Activated B cell treated with CpG ODN at 0.5 μM for 24 hours (primary cell): ENCODE results near the gene ANO9. TPM values are rescaled to one million over a fixed set of nuclear protein-coding genes. Genes with fewer than 3 reads are reported as not detected.
A peak's percentile ranks its signal among the peaks of the same experiment; 100 is the strongest.
"Not testable (repeated sequence)": the region's sequence is repeated elsewhere in the genome, so short reads cannot be mapped to it uniquely, and the experiment has no call there.

Experiments used
- ATAC-seq: fragments of 200-7000 bp; cut with Tn5 transposase; one replicate; pipeline ENCODE4 v1.10.0; 2021; ENCODE audit warnings: low read depth, mild to moderate bottlenecking, moderate library complexity
- CTCF ChIA-PET: fragments of 350-600 bp; sonication (Branson Sonifier 250); formaldehyde crosslinking; loops from one replicate; lab custom pipeline; 2021; ENCODE audit warnings: antibody characterized with exemption; lab: Charles Lee
- POLR2A ChIA-PET: fragments of 350-600 bp; sonication (Branson Sonifier 250); formaldehyde crosslinking; loops from one replicate; lab custom pipeline; 2021; ENCODE audit warnings: antibody characterized with exemption; lab: Charles Lee
- DNase-seq: peaks from one replicate; pipeline ENCODE4 v3.0.0; 2022
- H3K27ac Mint-ChIP-seq: one replicate; pipeline ENCODE4 v1.8.0; 2020; ENCODE audit warnings: mixed read lengths
- H3K27me3 Mint-ChIP-seq: one replicate; pipeline ENCODE4 v1.8.0; 2021; ENCODE audit warnings: mixed read lengths
- H3K36me3 Mint-ChIP-seq: one replicate; pipeline ENCODE4 v1.8.0; 2021; ENCODE audit warnings: low read depth, mixed read lengths
- H3K4me1 Mint-ChIP-seq: one replicate; pipeline ENCODE4 v1.8.0; 2021; ENCODE audit warnings: mixed read lengths
- H3K4me3 Mint-ChIP-seq: one replicate; pipeline ENCODE4 v1.8.0; 2020; ENCODE audit warnings: mild to moderate bottlenecking, mixed read lengths
- H3K9me3 Mint-ChIP-seq: one replicate; pipeline ENCODE4 v1.8.0; 2020; ENCODE audit warnings: mixed read lengths
- CTCF ChIP-seq: fragments of 200-600 bp; IDR thresholded peaks from one replicate; pipeline ENCODE4 v1.8.0; 2022; ENCODE audit warnings: antibody characterized with exemption, mild to moderate bottlenecking
- intact Hi-C: fragments of 100-400 bp; cut with micrococcal nuclease; formaldehyde crosslinking; loops from one replicate; pipeline ENCODE4 v1.15.1; 2024
- total RNA-seq: library from RNA; stranded (reverse); gene quantifications from 2 replicates; pipeline ENCODE4 v1.2.3, GENCODE V29; 2022

ANO9 gene
- total RNA-seq, 1 donor from 2014 or later = 46.1 TPM

GRCh38 chr11:415640-416041 lies 26.2 kb downstream of the ANO9 start:
- Mint-ChIP-seq H3K27ac (peak overlapping the region; percentile 56), H3K27me3 (no peaks in the 10 kb centered on the region), H3K36me3 (no peaks in the 10 kb centered on the region), H3K4me3 (peak overlapping the region; percentile 79), H3K9me3 (no peaks in the 10 kb centered on the region), H3K4me1 (peaks cover 32% of the 10 kb centered on the region)
- intact Hi-C loops = loop anchor here (1.0 to 2.0 kb wide), 3 partner anchors 8 to 91 kb away; partner anchors contain the start of gene RNH1
- ChIA-PET POLR2A (interaction anchor here (1.1 to 3.2 kb wide), 5 partner anchors 8 to 209 kb away, joined by 3 to 41 read pairs (median 4); partner anchors contain the start of genes BET1L, PTDSS2 and RIC8A), CTCF (interaction anchor here (1.5 kb wide), 1 partner anchor 9 kb away, joined by 5 read pairs; no protein-coding TSS in a partner anchor)
- TF ChIP-seq CTCF = no peak
- ATAC-seq (no peak), DNase-seq (no peak)

DNA sequence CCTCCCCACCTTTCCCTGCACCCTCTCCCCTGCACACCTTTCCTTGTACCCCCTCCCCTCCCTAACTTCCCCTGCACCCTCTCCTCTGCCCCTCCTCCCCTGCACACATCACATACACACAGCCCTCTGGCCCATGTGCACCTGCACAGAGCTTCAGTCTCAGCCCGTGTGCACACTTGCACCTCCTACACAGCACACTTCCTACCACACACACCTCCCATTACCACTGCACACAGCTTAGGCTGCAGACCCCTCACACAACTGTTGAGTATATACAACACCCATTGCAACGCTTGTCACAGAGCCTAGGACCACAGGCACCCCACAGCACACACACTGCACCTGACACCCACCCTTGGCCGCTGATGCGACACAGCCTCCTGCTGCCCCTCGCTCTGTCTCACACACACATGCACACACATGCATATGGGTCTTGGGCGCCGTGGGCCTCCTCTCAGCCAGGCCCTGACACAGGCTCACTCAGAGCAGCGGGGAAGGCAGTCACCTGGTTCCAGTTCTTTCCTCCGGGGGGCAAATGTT lies 27.4 kb downstream of the ANO9 start:
- intact Hi-C loops = loop anchor here (2.0 kb wide), 1 partner anchor 92 kb away; the partner anchor contains the start of gene RNH1
- peak overlapping the region; percentile 69 for H3K27ac Mint-ChIP-seq
- peaks cover 32% of the 10 kb centered on the region for H3K4me1 Mint-ChIP-seq
- POLR2A ChIA-PET = interaction anchor here (0.6 to 3.2 kb wide), 10 partner anchors 8 to 897 kb away, joined by 3 to 41 read pairs (median 4); partner anchors contain the start of genes BET1L, PSMD13, PTDSS2 and RIC8A
- H3K36me3 Mint-ChIP-seq = no peaks in the 10 kb centered on the region
- H3K9me3 Mint-ChIP-seq = no peaks in the 10 kb centered on the region
- H3K27me3 Mint-ChIP-seq = no peaks in the 10 kb centered on the region
- ATAC-seq (peak; percentile 35), DNase-seq (no peak)
- peak overlapping the region; percentile 81 for H3K4me3 Mint-ChIP-seq
- CTCF ChIA-PET = no interaction called here
- TF ChIP-seq CTCF = no peak

DNA sequence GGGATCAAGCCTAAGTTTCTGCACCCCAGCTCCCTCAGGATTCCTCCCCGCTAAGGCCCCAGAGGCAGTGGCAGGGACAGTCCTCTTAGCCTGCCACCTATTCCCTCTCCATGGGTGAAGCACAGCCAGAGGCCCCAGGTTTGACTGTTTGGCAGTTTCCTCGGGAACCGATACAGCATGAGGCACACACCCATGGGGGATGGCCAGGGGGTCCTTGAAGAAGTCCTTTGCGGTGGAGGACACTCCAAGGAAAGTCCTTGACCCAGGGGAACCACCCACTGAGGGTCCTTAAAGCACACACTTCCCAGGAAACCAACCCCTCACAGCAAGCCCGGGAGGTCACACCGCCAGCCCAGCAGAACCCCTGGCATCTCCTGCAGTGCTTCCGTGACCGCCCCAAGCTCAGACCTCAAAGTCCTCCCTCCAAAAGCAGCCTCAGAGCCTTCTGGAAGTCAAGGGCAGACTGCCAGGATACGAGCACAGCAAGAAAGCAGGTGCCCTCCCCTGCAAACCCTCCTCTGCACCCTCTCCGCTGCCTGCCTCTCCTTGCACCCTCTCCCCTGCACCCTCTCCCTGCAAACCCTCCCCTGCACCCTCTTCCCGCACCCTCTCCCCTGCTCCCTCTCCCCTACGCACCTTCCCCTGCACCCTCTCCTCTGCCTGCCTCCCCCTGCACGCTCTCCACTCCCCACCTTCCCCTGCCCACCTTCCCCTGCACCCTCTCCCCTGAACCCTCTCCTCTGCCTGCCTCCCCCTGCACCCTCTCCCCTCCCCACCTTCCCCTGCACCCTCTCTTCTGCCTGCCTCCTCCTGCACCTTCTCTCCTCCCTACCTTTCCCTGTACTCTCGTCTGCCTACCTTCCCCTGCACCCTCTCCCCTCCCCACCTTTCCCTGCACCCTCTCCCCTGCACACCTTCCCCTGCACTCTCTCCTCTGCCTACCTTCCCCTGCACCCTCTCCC lies 28.4 kb downstream of the ANO9 start:
- POLR2A ChIA-PET = interaction anchor here (1.7 kb wide), 1 partner anchor 7 kb away, joined by 4 read pairs; no protein-coding TSS in a partner anchor
- Mint-ChIP-seq H3K9me3 (no peaks in the 10 kb centered on the region), H3K4me3 (no peak overlapping the region), H3K4me1 (peaks cover 32% of the 10 kb centered on the region), H3K36me3 (no peaks in the 10 kb centered on the region), H3K27ac (no peak overlapping the region), H3K27me3 (no peaks in the 10 kb centered on the region)
- no peak for TF ChIP-seq CTCF
- CTCF ChIA-PET = no interaction called here
- DNase-seq = no peak
- intact Hi-C loops = loop anchor here (2.0 kb wide), 1 partner anchor 93 kb away; the partner anchor contains the start of gene RNH1
- ATAC-seq = no peak

GRCh38 chr11:412641-413119 lies 29.1 kb downstream of the ANO9 start:
- H3K27ac Mint-ChIP-seq = no peak overlapping the region
- ChIA-PET POLR2A (no interaction called here), CTCF (no interaction called here)
- ATAC-seq (no peak), DNase-seq (no peak)
- H3K4me3 Mint-ChIP-seq = no peak overlapping the region
- no peaks in the 10 kb centered on the region for H3K9me3 Mint-ChIP-seq
- no peaks in the 10 kb centered on the region for H3K27me3 Mint-ChIP-seq
- H3K36me3 Mint-ChIP-seq = no peaks in the 10 kb centered on the region
- H3K4me1 Mint-ChIP-seq = peaks cover 33% of the 10 kb centered on the region
- intact Hi-C loops = no loop called here
- no peak for TF ChIP-seq CTCF

GRCh38 chr11:411520-411919 lies 30.3 kb downstream of the ANO9 start:
- H3K36me3 Mint-ChIP-seq, intact Hi-C loops, H3K4me3 Mint-ChIP-seq, CTCF ChIA-PET, POLR2A ChIA-PET, DNase-seq, H3K27me3 Mint-ChIP-seq, ATAC-seq, H3K27ac Mint-ChIP-seq, H3K9me3 Mint-ChIP-seq: not testable (repeated sequence)
- peaks cover 31% of the 10 kb centered on the region for H3K4me1 Mint-ChIP-seq

GRCh38 chr11:410711-411110 lies 31.1 kb downstream of the ANO9 start:
- ATAC-seq, DNase-seq, CTCF ChIA-PET, intact Hi-C loops, POLR2A ChIA-PET, H3K9me3 Mint-ChIP-seq, H3K36me3 Mint-ChIP-seq, H3K27ac Mint-ChIP-seq, H3K4me3 Mint-ChIP-seq, H3K27me3 Mint-ChIP-seq: not testable (repeated sequence)
- H3K4me1 Mint-ChIP-seq = peaks cover 23% of the 10 kb centered on the region
